Upper lobe of left lung (tissue), 6 donors: ENCODE data around the gene SLC22A15. TPM values are rescaled to one million over a fixed set of nuclear protein-coding genes. Genes with fewer than 3 reads are reported as not detected.

ENCODE experiments used
- ATAC-seq, 2 donors: fragments of 200-7000 bp; cut with Tn5 transposase; one replicate each; pipeline ENCODE4 v1.9.1; 2022; ENCODE audit warnings: mild to moderate bottlenecking in 2 of 2, moderate library complexity in 2 of 2; ENCODE audit not compliant: low FRiP score in 2 of 2
- DNase-seq, 2 donors: peaks; one replicate each; pipeline ENCODE4 v3.0.0-alpha.2; 2019 to 2020
- H3K27ac ChIP-seq, 4 donors: fragments of 200-600 bp; sonication (generic); one replicate each; pipeline ENCODE4 v1.5.1; 2016 to 2019
- H3K27me3 ChIP-seq, 4 donors: fragments of 200-600 bp; sonication (generic); one replicate each; pipeline ENCODE4 v1.5.1; 2017 to 2019
- H3K36me3 ChIP-seq, 4 donors: fragments of 200-600 bp; sonication (generic); one replicate each; pipeline ENCODE4 v1.5.1; 2016 to 2019
- H3K4me1 ChIP-seq, 4 donors: fragments of 200-600 bp; sonication (generic); one replicate each; pipeline ENCODE4 v1.5.1; 2018 to 2019
- H3K4me3 ChIP-seq, 4 donors: fragments of 200-600 bp; sonication (generic); one replicate each; pipeline ENCODE4 v1.5.1; 2017 to 2019; ENCODE audit warnings: mild to moderate bottlenecking in 2 of 4, moderate library complexity in 1 of 4
- H3K9me3 ChIP-seq, 4 donors: fragments of 200-600 bp; sonication (generic); one replicate each; pipeline ENCODE4 v1.5.1; 2018 to 2019
- EP300 ChIP-seq, 4 donors: sonication (generic); formaldehyde crosslinking; IDR thresholded peaks; one replicate each; pipeline ENCODE4 v1.5.1; 2017; ENCODE audit warnings: antibody characterized with exemption in 4 of 4, control low read depth in 2 of 4
- POLR2A ChIP-seq, 4 donors: fragments of 450-650 bp; IDR thresholded peaks; one replicate each; pipeline ENCODE4 v1.5.1; 2016 to 2017; ENCODE audit warnings: antibody characterized with exemption in 4 of 4, mild to moderate bottlenecking in 2 of 4
- POLR2AphosphoS5 ChIP-seq, 2 donors: sonication (generic); formaldehyde crosslinking; IDR thresholded peaks; one replicate each; pipeline ENCODE4 v1.5.1; 2017; ENCODE audit warnings: antibody characterized with exemption in 2 of 2
- WGBS, 2 donors: methylation state at CpG; one replicate each; pipeline ENCODE4 v1.1.5; 2017 to 2018; 5-methylcytosine and 5-hydroxymethylcytosine counted together
- total RNA-seq, 6 donors: library from RNA; depleted of rRNA in 4 of 6; stranded (reverse); fragments of >200 nt in 4 of 6; gene quantifications; one replicate each; pipeline versions ENCODE4 v1.1.0 to v1.2.1, GENCODE V29; 2016 to 2021
- TF ChIP-seq, protein P1 (sequence below), 6 experiments: fragments of 450-650 bp in 4 of 6; fragments of 200-600 bp in 2 of 6; sonication (generic) in 2 of 6; IDR thresholded peaks; one replicate each; pipeline ENCODE4 v1.5.1; 2016 to 2019; ENCODE audit warnings: antibody characterized with exemption in 6 of 6
- donor health status: DM: no; HTN: no; CAD: no; lungs with moderate emphysema.
- donor health status: DM: no; HTN: yes; CAD: no; lungs with severe emphysema.

Gene SLC22A15
- total RNA-seq, 6 donors from 2014 or later, result 12.5 to 52.4 (median 27.1) TPM

DNA sequence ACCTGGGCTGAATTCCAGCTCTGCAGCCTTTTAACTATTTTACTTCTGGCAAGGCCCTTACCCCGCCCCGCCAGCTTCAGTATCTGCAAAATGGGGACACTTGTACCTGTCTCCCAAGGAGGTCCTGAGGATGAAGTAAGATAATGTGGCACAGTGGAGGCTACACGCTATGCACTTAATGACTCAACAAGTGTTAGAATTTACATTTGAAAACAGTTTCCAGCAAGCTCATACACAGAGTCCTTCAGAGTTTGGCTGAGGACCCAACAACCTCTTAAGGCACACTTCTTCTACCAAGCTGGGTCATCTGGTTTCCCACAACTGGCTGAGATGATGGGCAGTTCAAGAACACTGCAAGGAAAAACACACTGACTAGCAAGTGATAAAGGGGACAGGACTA lies 30.2 kb upstream of the SLC22A15 start:
- Histone ChIP-seq H3K9me3 (no peaks in the 10 kb centered on the region), H3K4me1 (peaks cover 0 to 7% (median 5%) of the 10 kb centered on the region in 4 donors), H3K36me3 (no peaks in the 10 kb centered on the region), H3K4me3 (no peak overlapping the region), H3K27me3 (no peaks in the 10 kb centered on the region), H3K27ac (no peak overlapping the region)
- ATAC-seq (peak; percentile 66 to 86), DNase-seq (peak in 1 of 2 donors; percentile 85)
- TF ChIP-seq EP300 (IDR thresholded peaks at IDR 0.05) (peak in 3 of 4 donors; percentile 63 to 90 (median 64)), POLR2AphosphoS5 (IDR thresholded peaks at IDR 0.05) (peak; percentile 38 to 57), POLR2A (IDR thresholded peaks at IDR 0.05) (peak in 1 of 4 donors; percentile 16)
- TF ChIP-seq, protein P1, sequence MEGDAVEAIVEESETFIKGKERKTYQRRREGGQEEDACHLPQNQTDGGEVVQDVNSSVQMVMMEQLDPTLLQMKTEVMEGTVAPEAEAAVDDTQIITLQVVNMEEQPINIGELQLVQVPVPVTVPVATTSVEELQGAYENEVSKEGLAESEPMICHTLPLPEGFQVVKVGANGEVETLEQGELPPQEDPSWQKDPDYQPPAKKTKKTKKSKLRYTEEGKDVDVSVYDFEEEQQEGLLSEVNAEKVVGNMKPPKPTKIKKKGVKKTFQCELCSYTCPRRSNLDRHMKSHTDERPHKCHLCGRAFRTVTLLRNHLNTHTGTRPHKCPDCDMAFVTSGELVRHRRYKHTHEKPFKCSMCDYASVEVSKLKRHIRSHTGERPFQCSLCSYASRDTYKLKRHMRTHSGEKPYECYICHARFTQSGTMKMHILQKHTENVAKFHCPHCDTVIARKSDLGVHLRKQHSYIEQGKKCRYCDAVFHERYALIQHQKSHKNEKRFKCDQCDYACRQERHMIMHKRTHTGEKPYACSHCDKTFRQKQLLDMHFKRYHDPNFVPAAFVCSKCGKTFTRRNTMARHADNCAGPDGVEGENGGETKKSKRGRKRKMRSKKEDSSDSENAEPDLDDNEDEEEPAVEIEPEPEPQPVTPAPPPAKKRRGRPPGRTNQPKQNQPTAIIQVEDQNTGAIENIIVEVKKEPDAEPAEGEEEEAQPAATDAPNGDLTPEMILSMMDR (IDR thresholded peaks at IDR 0.05), result no peak
- WGBS, 2 donors, result 60% methylated on average over 3 of the region's 3 CpGs

DNA sequence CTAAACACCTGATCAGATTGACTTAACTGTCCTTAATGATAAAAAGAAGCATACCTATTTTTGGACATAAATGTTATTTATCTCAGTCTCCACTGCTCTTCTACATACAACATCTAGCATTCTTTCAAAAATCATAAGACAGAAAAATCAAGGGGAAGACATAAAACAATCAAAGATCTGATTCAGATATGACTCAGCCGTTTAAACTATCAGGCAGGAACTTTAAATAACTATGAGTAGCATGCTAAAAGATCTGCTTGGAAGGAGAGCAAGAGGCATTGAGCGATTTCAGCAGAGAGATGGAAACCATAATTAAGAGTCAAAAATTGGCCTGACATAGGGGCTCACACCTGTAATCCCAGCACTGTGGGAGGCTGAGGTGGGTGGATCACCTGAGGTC lies 27.2 kb upstream of the SLC22A15 start:
- no peak for DNase-seq
- no peaks in the 10 kb centered on the region for H3K27me3 ChIP-seq
- H3K4me3 ChIP-seq, result no peak overlapping the region
- TF ChIP-seq POLR2A (IDR thresholded peaks at IDR 0.05), result no peak
- TF ChIP-seq, protein P1 (IDR thresholded peaks at IDR 0.05), result no peak
- TF ChIP-seq POLR2AphosphoS5 (IDR thresholded peaks at IDR 0.05), result no peak
- TF ChIP-seq EP300 (IDR thresholded peaks at IDR 0.05), result no peak
- peaks cover 0 to 15% (median 8%) of the 10 kb centered on the region in 4 donors for H3K4me1 ChIP-seq
- no peak overlapping the region for H3K27ac ChIP-seq
- WGBS, 2 donors, result 69 to 75% methylated on average over 2 of the region's 2 CpGs
- H3K36me3 ChIP-seq, result no peaks in the 10 kb centered on the region
- H3K9me3 ChIP-seq, result no peaks in the 10 kb centered on the region
- ATAC-seq, result no peak

DNA sequence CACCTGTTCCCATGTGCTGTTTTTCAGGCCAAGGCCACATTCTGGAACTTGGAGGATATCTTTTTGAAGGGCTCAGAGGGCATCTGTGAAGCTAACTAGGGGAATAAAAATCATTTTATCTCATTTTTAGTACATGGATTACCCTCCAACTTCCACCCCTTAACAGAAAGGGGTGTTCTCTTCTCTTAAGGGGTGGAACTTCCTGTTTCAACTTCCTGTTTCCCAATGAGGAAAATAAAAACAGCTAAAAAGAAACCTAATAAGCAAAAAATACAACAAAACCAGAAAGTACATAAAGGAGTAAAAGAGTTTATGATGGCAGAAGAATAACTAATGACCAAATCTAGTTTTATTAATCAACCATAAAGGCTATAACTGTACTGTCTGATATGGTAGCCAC lies 24.8 kb upstream of the SLC22A15 start:
- TF ChIP-seq, protein P1 (IDR thresholded peaks at IDR 0.05), result no peak
- TF ChIP-seq POLR2AphosphoS5 (IDR thresholded peaks at IDR 0.05) (no peak), POLR2A (IDR thresholded peaks at IDR 0.05) (no peak), EP300 (IDR thresholded peaks at IDR 0.05) (no peak)
- DNase-seq (no peak), ATAC-seq (no peak)
- no peak overlapping the region for H3K27ac ChIP-seq
- peaks cover 0 to 15% (median 2%) of the 10 kb centered on the region in 4 donors for H3K4me1 ChIP-seq
- no peaks in the 10 kb centered on the region for H3K27me3 ChIP-seq
- H3K4me3 ChIP-seq, result no peak overlapping the region
- H3K36me3 ChIP-seq, result no peaks in the 10 kb centered on the region
- H3K9me3 ChIP-seq, result no peaks in the 10 kb centered on the region

DNA sequence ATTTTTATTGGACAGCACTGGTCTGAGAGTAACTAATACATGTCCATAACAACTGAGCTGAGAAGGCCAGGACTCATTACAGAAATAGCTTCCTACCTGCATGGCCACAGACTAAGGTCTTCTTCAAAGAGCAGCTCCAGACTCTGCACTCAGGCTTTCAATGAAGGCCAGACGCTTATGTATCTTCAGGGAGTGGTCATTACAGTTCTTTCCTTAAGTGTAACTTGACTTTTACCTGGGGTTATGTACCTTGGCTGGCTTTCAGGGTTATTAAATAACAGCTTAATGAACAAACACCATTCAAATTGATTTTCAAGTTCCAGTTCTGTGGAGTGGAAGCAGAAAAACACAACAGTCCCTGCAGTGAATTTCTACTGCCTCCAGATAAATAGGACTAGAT lies 23.8 kb upstream of the SLC22A15 start:
- ATAC-seq, result peak in 1 of 2 donors; percentile 58
- H3K9me3 ChIP-seq, result no peaks in the 10 kb centered on the region
- peak overlapping the region in 1 of 4 donors; percentile 47 for H3K27ac ChIP-seq
- H3K4me3 ChIP-seq, result no peak overlapping the region
- H3K27me3 ChIP-seq, result no peaks in the 10 kb centered on the region
- H3K36me3 ChIP-seq, result no peaks in the 10 kb centered on the region
- peaks cover 0 to 15% (median 2%) of the 10 kb centered on the region in 4 donors for H3K4me1 ChIP-seq
- DNase-seq, result peak in 1 of 2 donors; percentile 27
- 0% methylated on average over 1 of the region's 1 CpG for WGBS, 2 donors
- TF ChIP-seq POLR2AphosphoS5 (IDR thresholded peaks at IDR 0.05) (no peak), EP300 (IDR thresholded peaks at IDR 0.05) (peak in 1 of 4 donors; percentile 71)

DNA sequence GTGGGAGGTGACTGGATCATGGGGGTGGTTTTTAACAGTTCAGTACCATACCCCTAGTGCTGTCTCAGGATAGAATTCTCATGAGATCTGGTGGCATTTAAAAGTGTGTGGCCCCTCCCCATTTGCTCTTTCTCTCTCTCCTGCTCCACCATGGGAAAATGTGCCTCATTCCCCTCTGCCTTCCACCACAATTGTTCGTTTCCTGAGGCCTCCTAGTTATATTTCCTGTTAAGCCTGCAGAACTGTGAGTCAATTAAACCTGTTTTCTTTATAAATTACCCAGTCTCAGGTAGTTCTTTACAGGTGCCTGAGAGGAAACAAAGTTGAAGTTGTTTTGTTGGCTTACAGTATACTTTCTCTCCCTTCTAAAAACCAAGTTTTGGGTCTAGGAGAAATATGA lies 23.1 kb upstream of the SLC22A15 start:
- WGBS, 2 donors, result 38 to 44% methylated on average over 1 of the region's 1 CpG
- H3K4me3 ChIP-seq, result no peak overlapping the region
- peaks cover 0 to 12% (median 2%) of the 10 kb centered on the region in 4 donors for H3K4me1 ChIP-seq
- ATAC-seq (no peak), DNase-seq (no peak)
- no peak for TF ChIP-seq POLR2AphosphoS5 (IDR thresholded peaks at IDR 0.05)
- TF ChIP-seq EP300 (IDR thresholded peaks at IDR 0.05), result no peak
- no peak for TF ChIP-seq POLR2A (IDR thresholded peaks at IDR 0.05)
- H3K9me3 ChIP-seq, result no peaks in the 10 kb centered on the region
- no peaks in the 10 kb centered on the region for H3K27me3 ChIP-seq
- no peaks in the 10 kb centered on the region for H3K36me3 ChIP-seq
- H3K27ac ChIP-seq, result peak overlapping the region in 2 of 4 donors; percentile 29 to 47

DNA sequence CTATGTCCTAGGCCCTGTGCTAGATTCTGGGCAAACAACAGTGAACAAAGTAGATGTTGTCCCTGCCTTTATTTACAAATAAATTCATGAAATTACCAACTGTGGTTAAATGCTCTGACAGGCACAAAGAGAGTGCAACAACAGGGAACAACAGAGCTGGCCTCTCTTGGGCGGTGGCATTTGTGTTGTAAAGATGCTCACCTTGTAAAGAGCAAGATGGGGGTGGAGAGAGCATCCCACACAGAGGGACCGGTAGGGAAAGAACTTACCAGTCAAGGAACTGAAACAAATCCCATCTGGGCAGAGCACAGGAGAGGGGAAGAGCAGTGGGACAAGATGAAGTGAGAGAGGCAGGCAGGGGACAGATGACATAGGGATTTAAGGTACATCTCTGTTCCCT lies 21.6 kb upstream of the SLC22A15 start:
- ATAC-seq, result no peak
- no peaks in the 10 kb centered on the region for H3K27me3 ChIP-seq
- H3K4me3 ChIP-seq, result no peak overlapping the region
- peaks cover 0 to 12% (median 2%) of the 10 kb centered on the region in 4 donors for H3K4me1 ChIP-seq
- no peak for TF ChIP-seq POLR2AphosphoS5 (IDR thresholded peaks at IDR 0.05)
- TF ChIP-seq, protein P1 (IDR thresholded peaks at IDR 0.05), result no peak
- no peak for TF ChIP-seq POLR2A (IDR thresholded peaks at IDR 0.05)
- no peak for TF ChIP-seq EP300 (IDR thresholded peaks at IDR 0.05)
- H3K9me3 ChIP-seq, result no peaks in the 10 kb centered on the region
- H3K27ac ChIP-seq, result no peak overlapping the region
- H3K36me3 ChIP-seq, result no peaks in the 10 kb centered on the region
- no peak for DNase-seq
- WGBS, 2 donors, result 70 to 75% methylated on average over 2 of the region's 2 CpGs
